ENCODE measurements around the gene UBE2D2.
"Not testable (repeated sequence)": the region's sequence is repeated elsewhere in the genome, so short reads cannot be mapped to it uniquely, and the experiment has no call there.

UBE2D2 gene

GRCh38 chr5:139549162-139549894 lies 11.8 kb upstream of the UBE2D2 start:
- no peak for DNase-seq (ENCODE audit: low read depth)

- DNase-seq (ENCODE audit: low read depth): not testable (repeated sequence)
These were observed 10.9 kb upstream of the UBE2D2 start for GRCh38 chr5:139550051-139550872.

- DNase-seq (ENCODE audit: low read depth): no peak
These were observed 9.8 kb upstream of the UBE2D2 start for GRCh38 chr5:139551191-139551889.

- no peak for DNase-seq (ENCODE audit: low read depth)
These were observed 8.1 kb upstream of the UBE2D2 start for GRCh38 chr5:139552893-139553575.

GRCh38 chr5:139554264-139554663 lies 6.9 kb upstream of the UBE2D2 start:
- no peak for DNase-seq (ENCODE audit: low read depth)

GRCh38 chr5:139557811-139558210 lies 3.3 kb upstream of the UBE2D2 start:
- DNase-seq (ENCODE audit: low read depth): no peak

- DNase-seq (ENCODE audit: low read depth): peak; percentile 24
These were observed 714 bp downstream of the UBE2D2 start for GRCh38 chr5:139561655-139562451.

- no peak for DNase-seq (ENCODE audit: low read depth)
These were observed 1.7 kb downstream of the UBE2D2 start for GRCh38 chr5:139562847-139563246.

- DNase-seq (ENCODE audit: low read depth): no peak
These were observed 4.5 kb downstream of the UBE2D2 start for GRCh38 chr5:139565411-139566305.

- no peak for DNase-seq (ENCODE audit: low read depth)
These were observed 5.5 kb downstream of the UBE2D2 start for GRCh38 chr5:139566611-139567010.

- no peak for DNase-seq (ENCODE audit: low read depth)
These were observed 8.3 kb downstream of the UBE2D2 start for GRCh38 chr5:139569270-139569955.

GRCh38 chr5:139571543-139571942 lies 10.4 kb downstream of the UBE2D2 start:
- DNase-seq (ENCODE audit: low read depth): no peak

GRCh38 chr5:139571966-139572365 lies 10.8 kb downstream of the UBE2D2 start:
- no peak for DNase-seq (ENCODE audit: low read depth)

- DNase-seq (ENCODE audit: low read depth): no peak
These were observed 13.6 kb downstream of the UBE2D2 start for GRCh38 chr5:139574641-139575312.

- DNase-seq (ENCODE audit: low read depth): no peak
These were observed 14.1 kb downstream of the UBE2D2 start for GRCh38 chr5:139575313-139575646.

- DNase-seq (ENCODE audit: low read depth): no peak
These were observed 14.6 kb downstream of the UBE2D2 start for GRCh38 chr5:139575751-139576150.

- DNase-seq (ENCODE audit: low read depth): no peak
These were observed 16.7 kb downstream of the UBE2D2 start for GRCh38 chr5:139577689-139578290.

- DNase-seq (ENCODE audit: low read depth): no peak
These were observed 17.2 kb downstream of the UBE2D2 start for GRCh38 chr5:139578325-139578724.

- DNase-seq (ENCODE audit: low read depth): not testable (repeated sequence)
These were observed 21.0 kb downstream of the UBE2D2 start for GRCh38 chr5:139582181-139582580.

Measured in stimulated activated CD8-positive, alpha-beta memory T cell treated with anti-CD3 and anti-CD28 coated beads, Interleukin-4, amount 100 ng/mL, for 24 hours (primary cell).